ENCODE results near the gene SAFB. TPM values are rescaled to one million over a fixed set of nuclear protein-coding genes. Genes with fewer than 3 reads are reported as not detected.

The SAFB gene
- total and polyA plus RNA-seq, 9 donors = 64.1 to 108 (median 75.2) TPM

GRCh38 chr19:5637971-5638370, 15.1 kb downstream of the SAFB start:
- Histone ChIP-seq H3K27ac (no peak overlapping the region), H3K4me1 (ENCODE audit: insufficient read depth) (peaks cover 6% of the 10 kb centered on the region), H3K27me3 (no peaks in the 10 kb centered on the region), H3K36me3 (no peaks in the 10 kb centered on the region), H3K4me3 (no peak overlapping the region), H3K9me3 (no peaks in the 10 kb centered on the region)
- intact Hi-C loops (cut with DNase I) = no loop called here
- TF ChIP-seq EP300 (IDR thresholded peaks at IDR 0.05) (no peak), POLR2A (IDR thresholded peaks at IDR 0.05) (no peak), CTCF (IDR thresholded peaks at IDR 0.05) (no peak)
- DNase-seq = no peak
- 2 to 20% (median 8%) methylated on average over 1 of the region's 1 CpG for WGBS, 3 donors

GRCh38 chr19:5641171-5641570, 18.3 kb downstream of the SAFB start:
- WGBS, 3 donors = 93 to 94% (median 93%) methylated on average over 4 of the region's 4 CpGs
- TF ChIP-seq CTCF (IDR thresholded peaks at IDR 0.05) = no peak
- TF ChIP-seq EP300 (IDR thresholded peaks at IDR 0.05) = no peak
- TF ChIP-seq POLR2A (IDR thresholded peaks at IDR 0.05) = no peak

GRCh38 chr19:5642204-5642603, 19.3 kb downstream of the SAFB start:
- no peak overlapping the region for H3K4me3 ChIP-seq
- H3K27me3 ChIP-seq = no peaks in the 10 kb centered on the region
- 57 to 68% (median 63%) methylated on average over 2 of the region's 2 CpGs for WGBS, 3 donors
- no peak for DNase-seq
- peaks cover 5% of the 10 kb centered on the region for H3K4me1 ChIP-seq (ENCODE audit: insufficient read depth)
- TF ChIP-seq CTCF (IDR thresholded peaks at IDR 0.05) = no peak
- no peak for TF ChIP-seq EP300 (IDR thresholded peaks at IDR 0.05)
- no peak for TF ChIP-seq POLR2A (IDR thresholded peaks at IDR 0.05)
- no peaks in the 10 kb centered on the region for H3K9me3 ChIP-seq
- intact Hi-C loops (cut with DNase I) = no loop called here
- H3K27ac ChIP-seq = no peak overlapping the region
- no peaks in the 10 kb centered on the region for H3K36me3 ChIP-seq

More at GRCh38 chr19:5641171-5641570, 18.3 kb downstream of the SAFB start:
- Histone ChIP-seq H3K4me3 (no peak overlapping the region), H3K27ac (no peak overlapping the region), H3K27me3 (no peaks in the 10 kb centered on the region), H3K4me1 (ENCODE audit: insufficient read depth) (peaks cover 6% of the 10 kb centered on the region), H3K36me3 (no peaks in the 10 kb centered on the region), H3K9me3 (no peaks in the 10 kb centered on the region)
- no peak for DNase-seq
- intact Hi-C loops (cut with DNase I) = no loop called here

GRCh38 chr19:5643060-5643459, 20.2 kb downstream of the SAFB start:
- Histone ChIP-seq H3K27ac (no peak overlapping the region), H3K4me1 (ENCODE audit: insufficient read depth) (peaks cover 1% of the 10 kb centered on the region), H3K9me3 (no peaks in the 10 kb centered on the region), H3K27me3 (no peaks in the 10 kb centered on the region), H3K36me3 (no peaks in the 10 kb centered on the region), H3K4me3 (no peak overlapping the region)
- no peak for DNase-seq
- intact Hi-C loops (cut with DNase I) = no loop called here
- TF ChIP-seq CTCF (IDR thresholded peaks at IDR 0.05) (no peak), EP300 (IDR thresholded peaks at IDR 0.05) (no peak), POLR2A (IDR thresholded peaks at IDR 0.05) (no peak)
- WGBS, 3 donors = 82 to 89% (median 88%) methylated on average over 4 of the region's 4 CpGs

Measured in ovary (tissue), 9 donors.